Right atrium auricular region (tissue), 2 donors: ENCODE results near the gene NME2. TPM values are rescaled to one million over a fixed set of nuclear protein-coding genes. Genes with fewer than 3 reads are reported as not detected.

ENCODE experiments used
- total RNA-seq, 2 donors: library from RNA; depleted of rRNA; stranded (reverse); fragments of >200 nt; gene quantifications; one replicate each; pipeline ENCODE4 v1.1.0, GENCODE V29; 2016

The NME2 gene
- total RNA-seq, 2 donors from 2014 or later: 290 to 306 TPM

Other genes starting within 250 kb of the NME2 start
- 10 to 100 TPM; 56.4 to 56.5 TPM for gene SPAG9, start 45.5 kb upstream of the NME2 start, total RNA-seq
- gene NME1, start 12.9 kb upstream of the NME2 start, total RNA-seq: 10 to 100 TPM; 12.4 to 22.9 TPM
- 1 to 10 TPM; 3.2 to 5.2 TPM for gene MBTD1, start 93.6 kb downstream of the NME2 start, total RNA-seq
- 10 to 100 TPM in 1 of 2 donors, 1 to 10 TPM in 1; 5.2 to 15.1 TPM for gene UTP18, start 94.1 kb downstream of the NME2 start, total RNA-seq